ENCODE data around the gene RSRP1. TPM values are rescaled to one million over a fixed set of nuclear protein-coding genes. Genes with fewer than 3 reads are reported as not detected.
A peak's percentile ranks its signal among the peaks of the same experiment; 100 is the strongest.

The RSRP1 gene
- total and polyA plus RNA-seq, 2 experiments from 2014 or later = 113 to 138 TPM

DNA sequence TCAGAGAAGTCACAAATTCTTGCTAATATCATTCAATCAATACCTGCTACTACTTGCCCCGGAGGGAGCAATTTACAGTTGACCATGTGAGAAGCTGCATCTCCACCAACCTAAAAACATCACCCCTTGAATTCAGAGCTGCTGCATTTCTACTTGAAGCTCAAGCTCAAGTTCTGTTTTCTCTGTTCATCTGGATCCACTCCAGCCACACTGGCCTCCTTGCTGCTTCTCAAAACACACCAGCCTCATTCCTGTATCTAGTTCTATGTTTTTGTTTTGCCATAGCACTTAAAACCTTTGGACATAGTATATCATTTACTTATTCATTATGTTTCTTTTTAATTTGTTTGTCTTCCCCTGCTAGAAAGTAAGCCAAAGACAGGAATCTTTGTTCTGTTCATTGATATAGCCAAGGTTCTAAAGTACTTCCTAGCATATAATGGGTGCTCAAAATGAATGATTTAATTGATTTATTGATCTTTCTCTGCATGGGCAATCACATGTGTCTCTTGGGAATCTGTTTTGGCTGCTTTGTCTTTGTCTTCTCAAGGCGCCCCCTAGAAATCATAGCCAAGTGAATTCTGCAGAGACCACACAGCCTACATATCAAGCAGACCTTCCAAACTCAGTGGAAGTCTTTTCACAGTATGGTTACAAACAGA, 38.6 kb downstream of the RSRP1 start:
- Histone ChIP-seq H3K79me2 (ENCODE audit: insufficient read depth) (no peaks in the 10 kb centered on the region), H3K4me3 (no peak overlapping the region), H3K36me3 (ENCODE audit: low read depth) (no peaks in the 10 kb centered on the region), H4K20me1 (ENCODE audit: insufficient read depth) (no peaks in the 10 kb centered on the region), H3F3A (ENCODE audit: insufficient read depth) (no peaks in the 10 kb centered on the region), H3K9me3 (ENCODE audit: low read depth) (no peaks in the 10 kb centered on the region), H3K4me1 (ENCODE audit: insufficient read depth) (0 out of 2 replicates have a peak, but pooled peaks cover 3% of the 10 kb centered on the region), H3K27ac (no peak overlapping the region), H3K9ac (no peak overlapping the region), H3K9me2 (ENCODE audit: insufficient read depth) (no peaks in the 10 kb centered on the region), H2AFZ (no peak overlapping the region), H3K4me2 (ENCODE audit: unreplicated experiment) (no peak overlapping the region), H3K27me3 (replicated peaks; ENCODE audit: insufficient read depth) (no peaks in the 10 kb centered on the region)
- no peak for TF ChIP-seq EZH2phosphoT487 (IDR thresholded peaks at IDR 0.05; ENCODE audit: insufficient read depth, low read depth)
- 43 to 55% methylated on average over 2 of the region's 2 CpGs for WGBS, 2 experiments (ENCODE audit: low coverage in 1 of 2, low lambda C conversion rate in 2 of 2, missing lambda C conversion rate in 2 of 2)
- DNase-seq = no peak
- in situ Hi-C loops (cut with MboI) = loop anchor here (10.0 kb wide), 1 partner anchor 354 kb away; no protein-coding TSS in a partner anchor

- H4K20me1 ChIP-seq (ENCODE audit: insufficient read depth) = no peaks in the 10 kb centered on the region
- no peak overlapping the region for H2AFZ ChIP-seq
- TF ChIP-seq EZH2 (IDR thresholded peaks at IDR 0.05; ENCODE audit: insufficient read depth, poor library complexity, severe bottlenecking) (no peak), EZH2phosphoT487 (IDR thresholded peaks at IDR 0.05; ENCODE audit: insufficient read depth, low read depth) (no peak)
- no peak overlapping the region for H3K9ac ChIP-seq
- no peaks in the 10 kb centered on the region for H3K9me2 ChIP-seq (ENCODE audit: insufficient read depth)
- no peak overlapping the region for H3K27ac ChIP-seq
- in situ Hi-C loops (cut with MboI) = loop anchor here (10.0 kb wide), 1 partner anchor 353 kb away; no protein-coding TSS in a partner anchor
- no peaks in the 10 kb centered on the region for H3F3A ChIP-seq (ENCODE audit: insufficient read depth)
- H3K36me3 ChIP-seq (ENCODE audit: low read depth) = no peaks in the 10 kb centered on the region
- H3K79me2 ChIP-seq (ENCODE audit: insufficient read depth) = no peaks in the 10 kb centered on the region
- no peaks in the 10 kb centered on the region for H3K27me3 ChIP-seq (replicated peaks; ENCODE audit: insufficient read depth)
- 0 out of 2 replicates have a peak, but pooled peaks cover 3% of the 10 kb centered on the region for H3K4me1 ChIP-seq (ENCODE audit: insufficient read depth)
- H3K9me3 ChIP-seq (ENCODE audit: low read depth) = no peaks in the 10 kb centered on the region
- H3K4me3 ChIP-seq = no peak overlapping the region
- no peak overlapping the region for H3K4me2 ChIP-seq (ENCODE audit: unreplicated experiment)
- DNase-seq = no peak
- WGBS, 2 experiments (ENCODE audit: low coverage in 1 of 2, low lambda C conversion rate in 2 of 2, missing lambda C conversion rate in 2 of 2) = 83 to 95% methylated on average over 1 of the region's 1 CpG
Measured at GRCh38 chr1:25208092-25208491, 39.2 kb downstream of the RSRP1 start.

DNA sequence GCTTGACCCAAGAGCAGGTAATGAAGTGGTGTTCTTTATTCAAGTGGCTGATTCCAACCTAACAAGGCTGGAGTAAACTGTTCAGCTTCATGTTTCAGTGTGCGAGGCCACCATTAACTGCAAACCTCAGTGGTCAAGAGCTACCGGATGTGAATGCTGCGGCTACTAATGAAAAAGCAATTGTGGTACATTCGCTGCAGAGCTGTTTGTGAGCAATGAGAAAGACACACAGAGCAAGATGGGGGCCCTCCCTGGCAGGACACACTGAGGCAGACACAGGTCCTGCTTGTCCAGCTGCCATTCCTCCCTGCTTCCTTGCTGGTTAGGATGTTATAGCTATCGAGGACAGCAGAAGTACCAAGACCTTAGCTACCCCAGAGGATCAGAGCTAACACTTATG, 41.1 kb downstream of the RSRP1 start:
- Histone ChIP-seq H3K4me1 (ENCODE audit: insufficient read depth) (0 out of 2 replicates have a peak, but pooled peaks cover 3% of the 10 kb centered on the region), H4K20me1 (ENCODE audit: insufficient read depth) (no peaks in the 10 kb centered on the region), H3K4me3 (no peak overlapping the region), H3K4me2 (ENCODE audit: unreplicated experiment) (no peak overlapping the region), H3K9me2 (ENCODE audit: insufficient read depth) (no peaks in the 10 kb centered on the region), H3K27me3 (replicated peaks; ENCODE audit: insufficient read depth) (no peaks in the 10 kb centered on the region), H3K79me2 (ENCODE audit: insufficient read depth) (no peaks in the 10 kb centered on the region), H3K36me3 (ENCODE audit: low read depth) (no peaks in the 10 kb centered on the region), H3K27ac (no peak overlapping the region), H3K9ac (no peak overlapping the region), H3F3A (ENCODE audit: insufficient read depth) (no peaks in the 10 kb centered on the region), H2AFZ (no peak overlapping the region), H3K9me3 (ENCODE audit: low read depth) (no peaks in the 10 kb centered on the region)
- TF ChIP-seq EZH2 (IDR thresholded peaks at IDR 0.05; ENCODE audit: insufficient read depth, poor library complexity, severe bottlenecking) (no peak), EZH2phosphoT487 (IDR thresholded peaks at IDR 0.05; ENCODE audit: insufficient read depth, low read depth) (no peak)
- in situ Hi-C loops (cut with MboI) = loop anchor here (10.0 kb wide), 1 partner anchor 351 kb away; no protein-coding TSS in a partner anchor
- no peak for DNase-seq
- WGBS, 2 experiments (ENCODE audit: low coverage in 1 of 2, low lambda C conversion rate in 2 of 2, missing lambda C conversion rate in 2 of 2) = 74 to 77% methylated on average over 5 of the region's 5 CpGs

GRCh38 chr1:25205786-25206185, 41.5 kb downstream of the RSRP1 start:
- Histone ChIP-seq H4K20me1 (ENCODE audit: insufficient read depth) (no peaks in the 10 kb centered on the region), H3K4me1 (ENCODE audit: insufficient read depth) (0 out of 2 replicates have a peak, but pooled peaks cover 3% of the 10 kb centered on the region), H3K4me2 (ENCODE audit: unreplicated experiment) (no peak overlapping the region), H3K9ac (no peak overlapping the region), H3K4me3 (no peak overlapping the region), H3K79me2 (ENCODE audit: insufficient read depth) (no peaks in the 10 kb centered on the region), H2AFZ (0 out of 2 replicates have a peak overlapping the region, but pooled peaks have one; percentile 7), H3K27ac (no peak overlapping the region), H3F3A (ENCODE audit: insufficient read depth) (no peaks in the 10 kb centered on the region), H3K36me3 (ENCODE audit: low read depth) (no peaks in the 10 kb centered on the region), H3K27me3 (replicated peaks; ENCODE audit: insufficient read depth) (no peaks in the 10 kb centered on the region), H3K9me3 (ENCODE audit: low read depth) (no peaks in the 10 kb centered on the region), H3K9me2 (ENCODE audit: insufficient read depth) (no peaks in the 10 kb centered on the region)
- TF ChIP-seq EZH2phosphoT487 (IDR thresholded peaks at IDR 0.05; ENCODE audit: insufficient read depth, low read depth) = no peak
- no peak for TF ChIP-seq EZH2 (IDR thresholded peaks at IDR 0.05; ENCODE audit: insufficient read depth, poor library complexity, severe bottlenecking)
- WGBS, 2 experiments (ENCODE audit: low coverage in 1 of 2, low lambda C conversion rate in 2 of 2, missing lambda C conversion rate in 2 of 2) = 40 to 54% methylated on average over 5 of the region's 5 CpGs
- in situ Hi-C loops (cut with MboI) = loop anchor here (10.0 kb wide), 1 partner anchor 351 kb away; no protein-coding TSS in a partner anchor
- no peak for DNase-seq
